Measurements from ENCODE around the gene MYDGF. TPM values are rescaled to one million over a fixed set of nuclear protein-coding genes. Genes with fewer than 3 reads are reported as not detected.
"Not testable (repeated sequence)": the region's sequence is repeated elsewhere in the genome, so short reads cannot be mapped to it uniquely, and the experiment has no call there.

The MYDGF gene
- total RNA-seq: 10 to 100 TPM; 33.2 to 52.5 (median 41.5) TPM

- peak; percentile 48 for DNase-seq
- Histone ChIP-seq H3K9me3 (no peaks in the 10 kb centered on the region), H3K4me1 (peaks cover 8 to 32% (median 21%) of the 10 kb centered on the region in 3 donors), H3K27me3 (no peaks in the 10 kb centered on the region), H3K4me3 (peak within 1 kb of the TSS; percentile 74 to 85 (median 78)), H3K27ac (peak within 1 kb of the TSS; percentile 83 to 86 (median 85)), H3K36me3 (peaks cover 6 to 43% (median 6%) of the 10 kb centered on the region in 3 donors)
- 0% methylated on average over 3 to 6 of the region's 75 CpGs for WGBS, 2 donors
- peak in 1 of 6 experiments; percentile 14 for TF ChIP-seq CTCF (IDR thresholded peaks at IDR 0.05)
- peak in 2 of 4 donors; percentile 18 to 63 for TF ChIP-seq POLR2A (IDR thresholded peaks at IDR 0.05)
- intact Hi-C loops (cut with DNase I): no loop called here
Observed at GRCh38 chr19:4669723-4670480, at the start of gene MYDGF. Gene MYDGF, minus strand, starts transcription at chr19:4670342. Its CDS starts 8 bp downstream, at chr19:4670334.

DNA sequence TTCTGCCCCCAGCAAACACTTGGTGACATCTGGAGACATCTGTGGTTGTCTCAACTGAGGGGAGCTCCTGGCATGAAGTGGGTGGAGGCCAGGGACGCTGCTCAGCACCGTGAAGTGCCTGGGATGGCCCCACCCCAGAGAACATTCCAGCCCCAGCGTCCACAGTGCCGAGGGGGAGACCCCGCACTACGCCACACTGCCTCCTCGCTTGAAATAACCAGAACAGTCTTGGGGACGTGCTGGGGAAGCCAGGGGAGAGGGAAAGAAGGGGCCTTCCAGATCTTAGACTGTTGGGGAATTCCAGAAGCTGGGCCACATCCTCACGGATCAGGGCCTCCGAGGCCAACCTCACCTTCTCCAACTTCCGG is 49.3 kb upstream of the MYDGF start:
- Histone ChIP-seq H3K27me3 (no peaks in the 10 kb centered on the region), H3K27ac (no peak overlapping the region), H3K9me3 (no peaks in the 10 kb centered on the region), H3K4me3 (no peak overlapping the region), H3K4me1 (peaks cover 13 to 54% (median 18%) of the 10 kb centered on the region in 3 donors), H3K36me3 (peaks cover 22 to 76% (median 44%) of the 10 kb centered on the region in 3 donors)
- TF ChIP-seq POLR2A (IDR thresholded peaks at IDR 0.05): no peak
- no peak for TF ChIP-seq CTCF (IDR thresholded peaks at IDR 0.05)
- WGBS, 2 donors: 83 to 95% methylated on average over 6 to 10 of the region's 11 CpGs
- no peak for DNase-seq
- intact Hi-C loops (cut with DNase I): no loop called here

DNA sequence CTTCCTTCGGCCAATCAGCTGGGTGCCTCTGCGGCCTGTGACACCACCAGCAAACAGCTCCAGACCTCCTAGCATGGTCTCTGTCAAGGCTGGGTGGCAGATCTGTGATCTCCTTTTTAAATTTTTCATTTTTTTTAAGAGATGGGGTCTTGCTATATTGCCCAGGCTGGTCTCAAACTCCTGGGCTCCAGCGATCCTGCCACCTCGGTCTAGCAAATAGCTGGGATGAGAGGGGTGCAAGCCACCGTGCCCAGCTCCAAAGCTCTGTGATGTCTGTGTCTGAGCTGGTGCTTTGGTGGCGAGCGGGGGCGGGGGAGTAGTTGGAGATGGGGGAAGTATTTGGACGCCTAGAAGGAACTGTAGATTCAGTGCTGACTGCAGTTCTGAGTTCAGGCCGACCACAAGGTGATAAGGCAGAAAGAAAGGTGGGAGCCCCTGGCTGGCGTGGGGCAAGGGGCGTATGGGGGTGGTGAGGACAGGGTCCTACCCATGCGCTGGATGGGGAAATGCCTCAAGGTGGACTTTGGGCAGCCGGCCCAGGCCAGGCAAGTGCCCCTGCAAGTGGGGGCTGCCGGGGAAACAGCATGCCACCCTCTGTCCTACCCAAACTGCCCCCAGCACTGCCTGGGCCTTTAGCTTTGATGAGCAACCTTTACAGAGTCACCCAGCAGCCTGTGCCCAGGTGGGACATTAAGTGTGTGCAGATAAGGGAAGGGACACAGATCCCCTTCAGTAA is 48.0 kb upstream of the MYDGF start:
- H3K4me1 ChIP-seq: peaks cover 24 to 61% (median 27%) of the 10 kb centered on the region in 3 donors
- peaks cover 22 to 88% (median 49%) of the 10 kb centered on the region in 3 donors for H3K36me3 ChIP-seq
- no peak overlapping the region for H3K4me3 ChIP-seq
- intact Hi-C loops (cut with DNase I): no loop called here
- H3K9me3 ChIP-seq: no peaks in the 10 kb centered on the region
- no peak for DNase-seq
- TF ChIP-seq POLR2A (IDR thresholded peaks at IDR 0.05): no peak
- no peak for TF ChIP-seq CTCF (IDR thresholded peaks at IDR 0.05)
- H3K27me3 ChIP-seq: no peaks in the 10 kb centered on the region
- H3K27ac ChIP-seq: no peak overlapping the region
- WGBS, 2 donors: 90 to 91% methylated on average over 5 to 10 of the region's 15 CpGs

- Histone ChIP-seq H3K4me3 (no peak overlapping the region), H3K9me3 (no peaks in the 10 kb centered on the region), H3K27ac (no peak overlapping the region), H3K27me3 (no peaks in the 10 kb centered on the region), H3K4me1 (peaks cover 23 to 61% (median 28%) of the 10 kb centered on the region in 3 donors), H3K36me3 (peaks cover 22 to 96% (median 52%) of the 10 kb centered on the region in 3 donors)
- no peak for DNase-seq
- TF ChIP-seq POLR2A (IDR thresholded peaks at IDR 0.05): no peak
- intact Hi-C loops (cut with DNase I): no loop called here
- WGBS, 2 donors: 70 to 77% methylated on average over 13 of the region's 23 CpGs
Observed at GRCh38 chr19:4717191-4717965, 47.2 kb upstream of the MYDGF start.

GRCh38 chr19:4715529-4716221 is 45.5 kb upstream of the MYDGF start:
- Histone ChIP-seq H3K27me3 (no peaks in the 10 kb centered on the region), H3K4me1 (peaks cover 16 to 50% (median 16%) of the 10 kb centered on the region in 3 donors), H3K9me3 (no peaks in the 10 kb centered on the region), H3K4me3 (no peak overlapping the region), H3K27ac (peak overlapping the region in 3 of 4 donors; percentile 13 to 55 (median 34)), H3K36me3 (peaks cover 29 to 96% (median 59%) of the 10 kb centered on the region in 3 donors)
- 81 to 92% methylated on average over 18 to 21 of the region's 28 CpGs for WGBS, 2 donors
- DNase-seq: no peak
- intact Hi-C loops (cut with DNase I): no loop called here
- TF ChIP-seq CTCF (IDR thresholded peaks at IDR 0.05) (no peak), POLR2A (IDR thresholded peaks at IDR 0.05) (no peak)

DNA sequence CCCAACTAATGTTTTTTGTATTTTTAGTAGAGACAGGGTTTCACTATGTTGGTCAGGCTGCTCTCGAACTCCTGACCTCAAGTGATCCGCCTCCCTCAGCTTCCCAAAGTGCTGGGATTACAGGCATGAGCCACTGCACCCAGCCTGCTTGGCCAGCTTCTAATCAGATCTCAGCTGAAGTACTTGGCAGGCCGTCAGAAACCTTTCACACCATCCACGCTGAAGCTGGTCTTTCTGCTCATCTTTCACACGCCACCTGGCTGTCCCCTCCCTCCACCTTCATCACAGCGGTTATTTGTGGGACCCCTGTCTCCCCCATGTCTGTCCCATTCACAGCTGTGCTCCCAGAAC is 45.0 kb upstream of the MYDGF start:
- DNase-seq: not testable (repeated sequence)
- peaks cover 29 to 96% (median 64%) of the 10 kb centered on the region in 3 donors for H3K36me3 ChIP-seq

More for the DNA sequence above, 45.0 kb upstream of the MYDGF start:
- Histone ChIP-seq H3K4me1 (peaks cover 16 to 47% (median 16%) of the 10 kb centered on the region in 3 donors), H3K27ac (peak overlapping the region in 3 of 4 donors; percentile 13 to 55 (median 34))
- H3K9me3 ChIP-seq; intact Hi-C loops (cut with DNase I); H3K4me3 ChIP-seq; H3K27me3 ChIP-seq: not testable (repeated sequence)
- WGBS, 2 donors: 82 to 83% methylated on average over 6 of the region's 6 CpGs

Data from esophagus squamous epithelium (tissue), 5 donors.